B cell (primary cell): ENCODE measurements around the gene SLK.

ENCODE experiments used
- EZH2 ChIP-seq: IDR thresholded peaks from 2 replicates; pipeline ENCODE4 v1.6.1; 2012; ENCODE audit warnings: borderline replicate concordance, low read depth, mild to moderate bottlenecking, moderate library complexity, low read length; ENCODE audit not compliant: insufficient read depth, poor library complexity, severe bottlenecking
- TF ChIP-seq, protein P1 (sequence below): fragments of 200-600 bp; IDR thresholded peaks from one replicate; pipeline ENCODE4 v1.8.0; 2022; ENCODE audit warnings: antibody characterized with exemption, mild to moderate bottlenecking

DNA sequence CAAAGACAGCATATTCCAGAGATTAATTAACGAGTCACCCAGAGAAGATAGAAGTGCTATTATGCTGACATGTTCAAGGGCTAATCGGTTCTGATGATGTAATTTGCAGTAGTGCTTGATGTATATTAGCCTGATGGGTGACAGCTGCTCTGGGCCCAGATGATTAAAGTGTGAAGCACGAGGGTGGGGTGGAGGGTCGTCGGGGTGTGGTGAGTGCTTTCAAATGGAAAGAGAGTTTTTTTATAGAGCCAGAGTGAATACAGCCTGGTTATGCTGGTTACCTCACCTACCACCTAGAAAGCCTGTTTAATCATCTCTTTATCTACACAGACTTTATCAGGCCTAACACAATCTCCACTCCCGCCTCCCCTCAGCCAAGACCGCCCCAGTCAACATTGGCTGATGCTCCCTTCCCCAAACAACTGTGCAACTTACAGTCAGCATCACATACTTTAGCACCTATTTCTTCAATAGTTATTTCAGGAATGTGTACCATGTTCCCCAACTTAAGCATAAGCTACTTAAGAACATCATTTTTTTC lies 37.5 kb upstream of the SLK start:
- TF ChIP-seq, protein P1, sequence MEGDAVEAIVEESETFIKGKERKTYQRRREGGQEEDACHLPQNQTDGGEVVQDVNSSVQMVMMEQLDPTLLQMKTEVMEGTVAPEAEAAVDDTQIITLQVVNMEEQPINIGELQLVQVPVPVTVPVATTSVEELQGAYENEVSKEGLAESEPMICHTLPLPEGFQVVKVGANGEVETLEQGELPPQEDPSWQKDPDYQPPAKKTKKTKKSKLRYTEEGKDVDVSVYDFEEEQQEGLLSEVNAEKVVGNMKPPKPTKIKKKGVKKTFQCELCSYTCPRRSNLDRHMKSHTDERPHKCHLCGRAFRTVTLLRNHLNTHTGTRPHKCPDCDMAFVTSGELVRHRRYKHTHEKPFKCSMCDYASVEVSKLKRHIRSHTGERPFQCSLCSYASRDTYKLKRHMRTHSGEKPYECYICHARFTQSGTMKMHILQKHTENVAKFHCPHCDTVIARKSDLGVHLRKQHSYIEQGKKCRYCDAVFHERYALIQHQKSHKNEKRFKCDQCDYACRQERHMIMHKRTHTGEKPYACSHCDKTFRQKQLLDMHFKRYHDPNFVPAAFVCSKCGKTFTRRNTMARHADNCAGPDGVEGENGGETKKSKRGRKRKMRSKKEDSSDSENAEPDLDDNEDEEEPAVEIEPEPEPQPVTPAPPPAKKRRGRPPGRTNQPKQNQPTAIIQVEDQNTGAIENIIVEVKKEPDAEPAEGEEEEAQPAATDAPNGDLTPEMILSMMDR, result no peak
- TF ChIP-seq EZH2, result no peak
